Activated CD4-positive, alpha-beta T cell treated with anti-CD3 and anti-CD28 coated beads for 4 hours (primary cell): ENCODE measurements around the gene BSG.
"Not testable (repeated sequence)": the region's sequence is repeated elsewhere in the genome, so short reads cannot be mapped to it uniquely, and the experiment has no call there.

Experiments
- DNase-seq, 2 donors: peaks; one replicate each; pipeline ENCODE4 v3.0.0-alpha.2; 2020

Gene BSG

DNA sequence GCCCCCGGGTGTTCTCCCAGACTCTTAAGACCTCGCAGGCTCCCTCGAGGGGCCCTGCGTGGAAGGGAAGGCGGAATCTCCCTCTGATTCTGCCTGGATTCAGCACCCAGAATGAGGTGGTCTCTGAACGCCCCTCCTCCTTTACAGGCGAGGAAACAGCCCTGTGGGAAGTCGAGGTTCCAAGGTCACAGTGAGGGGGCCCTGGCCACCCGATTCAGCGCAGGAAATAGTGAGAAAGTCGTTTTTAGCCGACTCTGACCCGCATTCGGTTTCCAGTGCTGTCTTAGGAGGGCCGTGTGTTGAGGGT, 1.1 kb downstream of the BSG start:
- no peak for DNase-seq

- DNase-seq = no peak
Observed at GRCh38 chr19:574658-575526, 2.5 kb downstream of the BSG start.

DNA sequence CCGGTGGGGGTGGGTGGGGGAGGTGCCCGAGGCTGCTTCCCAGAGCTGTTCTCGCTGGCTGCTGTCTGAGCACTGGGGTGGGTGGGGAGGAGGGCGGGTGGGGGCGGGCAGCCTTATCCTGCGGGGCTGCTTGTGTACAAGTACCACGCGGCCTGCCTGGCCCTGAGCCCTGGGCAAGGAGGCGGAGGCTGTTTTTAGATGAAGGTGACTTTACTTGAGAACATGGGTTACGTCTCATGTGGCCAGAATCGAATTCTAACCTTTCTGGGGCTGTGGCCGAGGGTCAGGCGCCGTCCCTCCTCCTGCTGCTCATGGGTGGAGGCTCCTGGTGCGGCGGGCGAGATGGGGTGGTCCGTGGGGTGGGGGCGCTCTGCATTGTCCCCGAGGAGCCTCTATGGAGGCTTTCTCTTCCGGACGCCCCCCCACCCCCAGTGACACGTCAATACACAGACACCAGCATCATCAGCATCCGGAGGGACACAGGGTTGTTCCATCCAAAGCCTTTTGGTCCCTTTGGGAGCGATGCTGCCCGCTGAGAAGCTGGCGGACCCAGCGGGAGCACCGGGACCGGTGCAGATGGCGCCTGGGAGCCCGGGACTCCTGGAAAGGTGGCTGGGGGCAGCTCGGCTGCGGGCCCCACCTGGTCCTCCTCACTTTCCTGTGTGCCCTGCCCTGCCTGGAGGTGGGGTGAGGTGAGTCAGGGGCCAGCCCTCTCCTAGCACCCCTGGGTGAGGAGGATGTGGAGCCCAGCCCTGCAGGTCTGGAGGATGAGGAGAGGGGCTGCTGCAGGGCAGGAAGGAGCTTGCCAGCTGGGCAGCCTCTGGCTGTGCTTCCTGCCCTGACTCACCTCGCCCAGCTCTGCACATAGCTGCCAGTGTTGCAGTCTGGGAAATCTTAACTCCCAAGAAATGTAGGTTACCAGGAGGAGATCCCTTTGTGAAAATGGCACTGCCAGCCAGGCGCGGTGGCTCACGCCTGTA, 3.4 kb downstream of the BSG start:
- DNase-seq = no peak

- no peak for DNase-seq
Observed at GRCh38 chr19:576768-577438, 4.5 kb downstream of the BSG start.

- DNase-seq = no peak
Observed at GRCh38 chr19:577439-578392, 5.3 kb downstream of the BSG start.

DNA sequence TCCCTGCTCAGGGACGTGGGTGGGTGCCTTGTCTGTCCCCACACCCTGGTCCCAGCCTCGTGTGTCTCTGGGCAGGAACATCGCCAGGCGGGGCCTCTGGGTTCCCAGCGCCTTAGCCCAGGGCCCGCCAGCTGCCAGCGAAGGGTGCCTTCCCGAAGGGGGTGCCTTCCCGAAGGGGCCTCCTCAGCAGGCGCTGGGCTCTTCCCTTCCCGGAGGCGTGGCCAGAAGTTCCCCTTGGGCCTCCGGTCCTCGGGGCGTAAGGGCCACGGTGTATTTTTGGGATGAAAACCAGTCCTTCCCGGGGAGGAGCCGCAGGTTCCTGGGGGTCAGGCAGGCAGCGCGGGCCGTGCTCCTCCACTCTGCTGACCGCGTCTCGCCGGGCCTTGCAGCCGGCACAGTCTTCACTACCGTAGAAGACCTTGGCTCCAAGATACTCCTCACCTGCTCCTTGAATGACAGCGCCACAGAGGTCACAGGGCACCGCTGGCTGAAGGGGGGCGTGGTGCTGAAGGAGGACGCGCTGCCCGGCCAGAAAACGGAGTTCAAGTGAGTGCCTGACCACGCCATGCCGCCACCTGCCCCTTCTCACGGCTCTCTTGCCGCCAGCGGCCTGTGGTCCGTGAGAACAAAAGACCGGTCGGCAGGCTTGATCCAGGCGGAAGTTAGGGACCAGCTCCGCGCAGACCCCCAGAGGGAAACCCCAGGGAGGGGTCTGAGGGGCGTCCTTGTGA, 6.9 kb downstream of the BSG start:
- no peak for DNase-seq

DNA sequence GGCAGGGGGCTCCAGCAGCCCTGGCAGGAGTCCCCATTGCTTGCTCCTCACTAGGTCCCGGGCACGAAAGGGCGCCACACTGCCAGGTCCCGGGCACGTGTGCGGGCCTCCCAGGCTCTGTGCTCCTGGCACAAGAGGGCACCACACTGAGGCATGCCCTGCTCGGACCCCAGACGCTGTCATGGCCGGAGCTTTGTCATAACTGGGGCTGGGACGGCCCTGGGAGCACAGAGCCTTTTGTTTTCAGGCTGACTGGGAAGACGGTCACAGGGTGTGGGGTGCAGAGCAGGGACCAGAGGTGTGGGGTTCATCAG, 7.4 kb downstream of the BSG start:
- no peak for DNase-seq

GRCh38 chr19:580274-580835, 8.0 kb downstream of the BSG start:
- DNase-seq = no peak

- DNase-seq = no peak
Observed at GRCh38 chr19:581399-582111, 9.2 kb downstream of the BSG start.

DNA sequence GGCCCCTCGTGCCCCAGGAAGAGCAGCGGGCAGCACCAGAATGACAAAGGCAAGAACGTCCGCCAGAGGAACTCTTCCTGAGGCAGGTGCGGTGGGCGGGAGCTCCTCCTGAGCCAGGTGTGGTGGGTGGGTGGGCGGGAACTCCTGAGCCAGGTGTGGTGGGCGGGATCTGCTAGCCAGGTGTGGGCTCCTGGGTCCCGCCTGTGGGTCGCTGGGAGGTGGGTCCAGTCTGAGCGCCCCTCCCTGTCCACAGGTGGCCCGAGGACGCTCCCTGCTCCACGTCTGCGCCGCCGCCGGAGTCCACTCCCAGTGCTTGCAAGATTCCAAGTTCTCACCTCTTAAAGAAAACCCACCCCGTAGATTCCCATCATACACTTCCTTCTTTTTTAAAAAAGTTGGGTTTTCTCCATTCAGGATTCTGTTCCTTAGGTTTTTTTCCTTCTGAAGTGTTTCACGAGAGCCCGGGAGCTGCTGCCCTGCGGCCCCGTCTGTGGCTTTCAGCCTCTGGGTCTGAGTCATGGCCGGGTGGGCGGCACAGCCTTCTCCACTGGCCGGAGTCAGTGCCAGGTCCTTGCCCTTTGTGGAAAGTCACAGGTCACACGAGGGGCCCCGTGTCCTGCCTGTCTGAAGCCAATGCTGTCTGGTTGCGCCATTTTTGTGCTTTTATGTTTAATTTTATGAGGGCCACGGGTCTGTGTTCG, 10.3 kb downstream of the BSG start:
- DNase-seq = no peak

DNA sequence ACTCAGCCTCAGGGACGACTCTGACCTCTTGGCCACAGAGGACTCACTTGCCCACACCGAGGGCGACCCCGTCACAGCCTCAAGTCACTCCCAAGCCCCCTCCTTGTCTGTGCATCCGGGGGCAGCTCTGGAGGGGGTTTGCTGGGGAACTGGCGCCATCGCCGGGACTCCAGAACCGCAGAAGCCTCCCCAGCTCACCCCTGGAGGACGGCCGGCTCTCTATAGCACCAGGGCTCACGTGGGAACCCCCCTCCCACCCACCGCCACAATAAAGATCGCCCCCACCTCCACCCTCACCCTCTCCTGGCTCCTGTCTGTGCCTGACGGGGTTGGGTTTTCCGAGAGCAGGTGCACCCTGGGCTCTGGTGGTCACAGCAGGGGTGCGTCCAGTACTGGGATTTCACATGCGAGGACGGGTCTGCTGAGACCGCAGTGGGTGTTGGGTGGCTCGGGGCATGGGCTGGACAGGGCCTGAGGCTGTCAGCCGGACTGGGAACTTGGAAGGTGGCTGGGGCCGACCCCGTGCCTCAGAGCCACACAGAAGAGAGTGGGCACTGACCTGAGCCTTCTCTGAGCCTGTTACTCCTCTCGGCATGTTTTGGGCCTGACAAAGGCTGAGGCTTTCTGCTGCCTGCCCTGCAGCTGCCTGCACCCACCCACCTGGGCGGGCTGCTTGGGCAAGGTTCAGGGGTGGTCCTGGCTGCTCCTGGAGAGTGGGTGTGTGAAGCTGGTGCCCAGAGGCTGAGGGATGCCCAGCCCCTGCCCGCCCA, 11.0 kb downstream of the BSG start:
- no peak for DNase-seq

DNA sequence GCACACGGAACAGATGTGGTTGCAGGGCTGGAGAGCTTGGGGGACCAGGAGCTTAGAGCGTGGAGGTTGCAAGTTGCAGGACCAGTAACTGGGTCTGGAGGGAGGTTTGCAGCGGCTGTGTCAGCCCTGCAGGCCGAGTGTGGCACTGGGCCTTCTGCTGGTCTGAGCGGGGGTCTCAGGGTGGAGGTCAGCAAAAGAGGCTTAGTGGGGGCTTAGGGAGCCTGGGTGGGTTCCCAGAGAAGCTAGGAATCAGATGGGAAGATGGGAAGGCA, 11.5 kb downstream of the BSG start:
- DNase-seq = no peak

- peak; percentile 55 to 59 for DNase-seq
Observed at GRCh38 chr19:584240-585001, 12.0 kb downstream of the BSG start.

- not testable (repeated sequence) for DNase-seq
Observed at GRCh38 chr19:585146-585545, 12.8 kb downstream of the BSG start.

DNA sequence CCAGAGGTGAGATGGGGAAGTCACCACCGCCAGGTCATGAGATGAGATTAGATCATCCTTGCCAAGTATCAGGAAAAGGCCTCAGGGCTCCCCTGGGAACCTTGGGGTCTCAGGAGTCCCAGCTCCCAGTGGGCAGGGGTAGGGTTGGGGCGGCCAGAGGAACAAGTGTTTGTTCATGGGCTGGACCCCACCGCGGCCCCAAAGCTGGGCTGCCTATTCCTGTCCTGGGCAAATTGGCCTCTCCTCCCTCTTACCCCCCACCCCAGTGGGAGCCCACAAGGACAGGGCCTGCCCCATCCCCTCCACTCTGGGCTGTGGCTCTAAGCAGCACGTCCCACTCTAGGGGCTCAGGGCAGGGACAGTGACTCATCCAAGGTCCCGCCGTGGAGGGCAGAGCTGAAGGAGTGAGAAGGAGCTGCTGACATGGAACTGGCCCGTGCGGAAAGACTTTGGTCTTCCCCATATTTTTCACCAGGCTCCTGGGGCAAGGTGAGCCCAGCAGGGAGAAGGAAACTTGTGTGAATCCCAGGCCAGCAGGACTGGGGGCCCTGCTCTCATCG, 13.2 kb downstream of the BSG start:
- no peak for DNase-seq

DNA sequence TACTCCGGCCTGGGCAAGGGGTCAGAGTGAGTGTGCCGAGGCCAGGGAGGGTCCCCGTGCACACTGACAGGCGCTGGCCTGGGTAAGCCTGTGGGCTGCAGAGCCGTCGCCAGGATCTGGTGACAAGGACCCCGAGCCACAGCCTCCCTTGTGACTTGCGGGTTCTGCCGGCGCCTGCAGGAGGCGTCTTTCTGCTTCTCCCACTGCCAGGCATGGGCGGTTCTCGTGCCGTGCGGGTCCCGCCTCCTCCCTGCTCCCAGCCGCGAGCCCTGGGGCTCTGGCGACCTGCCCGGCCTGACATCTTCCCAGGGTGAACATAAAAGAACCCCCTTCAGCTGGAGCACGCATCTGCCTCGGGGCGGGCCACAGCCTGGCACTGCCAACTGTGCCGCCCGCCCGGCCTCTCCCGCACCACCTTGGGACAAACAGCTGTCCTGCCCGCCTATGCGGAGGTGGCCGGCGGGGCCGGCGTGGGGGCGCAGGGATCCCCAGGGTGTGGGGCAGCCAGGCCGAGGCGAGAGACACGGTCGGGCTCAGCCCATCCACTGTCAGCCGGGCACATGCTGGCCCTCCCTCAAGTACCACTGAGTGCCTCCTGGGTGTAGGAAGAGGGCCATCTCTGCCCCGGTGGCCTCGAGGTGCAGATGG, 15.8 kb downstream of the BSG start:
- peak; percentile 49 to 63 for DNase-seq
